WI38 (cell line): Measurements from ENCODE around the gene OR10G6.
"Not testable (repeated sequence)": the region's sequence is repeated elsewhere in the genome, so short reads cannot be mapped to it uniquely, and the experiment has no call there.

ENCODE experiments used
- H3K4me3 ChIP-seq: 2 replicates; pipeline ENCODE4 v1.5.1; 2011; ENCODE audit warnings: low read depth, mild to moderate bottlenecking, control low read depth, low read length
- CTCF ChIP-seq: IDR thresholded peaks from 2 replicates; pipeline ENCODE4 v1.5.1; 2012; ENCODE audit warnings: low read depth, mild to moderate bottlenecking, control low read depth, low read length

The OR10G6 gene, protein sequence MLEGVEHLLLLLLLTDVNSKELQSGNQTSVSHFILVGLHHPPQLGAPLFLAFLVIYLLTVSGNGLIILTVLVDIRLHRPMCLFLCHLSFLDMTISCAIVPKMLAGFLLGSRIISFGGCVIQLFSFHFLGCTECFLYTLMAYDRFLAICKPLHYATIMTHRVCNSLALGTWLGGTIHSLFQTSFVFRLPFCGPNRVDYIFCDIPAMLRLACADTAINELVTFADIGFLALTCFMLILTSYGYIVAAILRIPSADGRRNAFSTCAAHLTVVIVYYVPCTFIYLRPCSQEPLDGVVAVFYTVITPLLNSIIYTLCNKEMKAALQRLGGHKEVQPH

GRCh38 chr11:123995119-123995518 is at the start of gene OR10G6:
TSS of gene OR10G6 (minus strand) at chr11:123995161. CDS start at chr11:123995161, 0 bp downstream.
- no peak within 1 kb of the TSS for H3K4me3 ChIP-seq
- TF ChIP-seq CTCF: no peak

GRCh38 chr11:124043420-124043819 is 48.5 kb upstream of the OR10G6 start:
- no peak for TF ChIP-seq CTCF
- H3K4me3 ChIP-seq: no peak overlapping the region

DNA sequence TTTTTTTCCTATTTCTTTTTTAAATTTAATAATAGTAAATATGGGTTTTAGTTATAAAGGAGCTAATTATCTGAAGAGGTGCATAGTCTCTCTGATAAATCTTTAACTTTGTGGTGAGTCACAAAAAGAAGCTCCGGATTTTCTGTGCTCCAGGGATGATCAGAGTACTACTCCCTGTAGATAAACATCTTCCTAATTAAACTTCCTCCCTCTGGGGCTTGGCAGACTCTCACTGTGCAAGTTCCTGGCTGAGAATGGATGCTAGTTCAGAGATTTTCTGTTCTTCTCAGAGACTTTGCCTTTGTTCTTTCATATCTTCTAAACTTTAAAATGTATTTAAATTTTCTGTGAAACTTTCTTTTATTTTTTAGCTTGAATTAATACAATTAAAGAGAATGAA is 46.3 kb upstream of the OR10G6 start, which contains the start of gene OR10G7:
Gene OR10G7 (minus strand): TSS at position 72 of the 400 bp plus-strand sequence. CDS start 2,324 bp downstream, outside the sequence.
- no peak for TF ChIP-seq CTCF
- H3K4me3 ChIP-seq: no peak within 1 kb of the TSS

- no peak overlapping the region for H3K4me3 ChIP-seq
- TF ChIP-seq CTCF: no peak
These were observed 44.6 kb upstream of the OR10G6 start for GRCh38 chr11:124039557-124039956.

- TF ChIP-seq CTCF: no peak
- no peak overlapping the region for H3K4me3 ChIP-seq
These were observed 41.7 kb upstream of the OR10G6 start for GRCh38 chr11:124036666-124037065.

GRCh38 chr11:124026498-124026897 is 31.5 kb upstream of the OR10G6 start, which contains the start of gene OR10G8:
TSS of gene OR10G8 (plus strand) at chr11:124026798. CDS start at chr11:124029623, 2,825 bp downstream.
- no peak for TF ChIP-seq CTCF
- no peak within 1 kb of the TSS for H3K4me3 ChIP-seq

GRCh38 chr11:124015837-124016236 is 20.9 kb upstream of the OR10G6 start:
- not testable (repeated sequence) for H3K4me3 ChIP-seq
